NCI-H2107 treated with DMSO at 0.1 percent for 48 hours (cell line): ENCODE measurements around the gene HOXA1.
"Not testable (repeated sequence)": the region's sequence is repeated elsewhere in the genome, so short reads cannot be mapped to it uniquely, and the experiment has no call there.

Source experiments
- DNase-seq: peaks from one replicate; lab custom pipeline; 2025; ENCODE audit not compliant: unreplicated experiment; lab: John Stamatoyannopoulos, UW

HOXA1 gene

GRCh38 chr7:27062946-27063345 lies 32.9 kb downstream of the HOXA1 start:
- no peak for DNase-seq

- DNase-seq = no peak
Observed at GRCh38 chr7:27053153-27053552, 42.6 kb downstream of the HOXA1 start.

GRCh38 chr7:27051451-27051850 lies 44.3 kb downstream of the HOXA1 start:
- DNase-seq = no peak

GRCh38 chr7:27048438-27048837 lies 47.4 kb downstream of the HOXA1 start:
- DNase-seq = no peak

GRCh38 chr7:27046854-27047549 lies 48.8 kb downstream of the HOXA1 start:
- DNase-seq = no peak

- DNase-seq = not testable (repeated sequence)
Observed at GRCh38 chr7:27045972-27046371, 49.8 kb downstream of the HOXA1 start.

GRCh38 chr7:27045066-27045465 lies 50.7 kb downstream of the HOXA1 start:
- DNase-seq = not testable (repeated sequence)
